ENCODE measurements around the gene SPATA25. TPM values are rescaled to one million over a fixed set of nuclear protein-coding genes. Genes with fewer than 3 reads are reported as not detected.

SPATA25 gene
- total and polyA plus RNA-seq, 4 donors = 0.77 to 3.8 (median 1.6) TPM

DNA sequence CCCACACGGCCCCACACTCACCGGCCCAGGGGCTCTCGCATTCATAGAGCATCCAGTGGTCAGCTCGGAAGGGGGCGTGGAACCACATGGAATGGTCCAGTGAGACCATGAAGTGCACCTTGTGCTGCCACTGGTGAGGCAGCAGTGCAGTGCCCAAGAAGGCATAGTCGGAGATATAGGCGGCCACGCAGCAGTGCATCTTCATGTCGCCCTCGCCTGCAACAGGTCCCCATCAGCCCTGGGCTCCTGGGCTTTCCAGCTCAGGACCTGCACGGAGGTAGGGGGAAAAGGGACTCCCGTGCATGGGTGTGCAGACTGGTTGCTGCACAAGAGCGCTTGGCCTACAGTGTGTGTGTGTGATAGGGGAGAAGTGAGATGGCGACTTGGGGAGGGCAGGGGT lies 43.9 kb downstream of the SPATA25 start:
- H3K4me3 ChIP-seq = no peak overlapping the region
- peaks cover 0 to 2% (median 0%) of the 10 kb centered on the region in 4 donors for H3K9me3 ChIP-seq (ENCODE audit: control insufficient read depth in 4 of 4, insufficient read depth in 3 of 4, low read length in 3 of 4)
- peaks cover 0 to 5% (median 0%) of the 10 kb centered on the region in 5 donors for H3K4me1 ChIP-seq (ENCODE audit: control insufficient read depth in 5 of 5, insufficient read depth in 5 of 5, low read length in 5 of 5)
- 94 to 96% methylated on average over 14 of the region's 14 CpGs for WGBS, 2 donors
- DNase-seq = no peak
- TF ChIP-seq, protein P1, sequence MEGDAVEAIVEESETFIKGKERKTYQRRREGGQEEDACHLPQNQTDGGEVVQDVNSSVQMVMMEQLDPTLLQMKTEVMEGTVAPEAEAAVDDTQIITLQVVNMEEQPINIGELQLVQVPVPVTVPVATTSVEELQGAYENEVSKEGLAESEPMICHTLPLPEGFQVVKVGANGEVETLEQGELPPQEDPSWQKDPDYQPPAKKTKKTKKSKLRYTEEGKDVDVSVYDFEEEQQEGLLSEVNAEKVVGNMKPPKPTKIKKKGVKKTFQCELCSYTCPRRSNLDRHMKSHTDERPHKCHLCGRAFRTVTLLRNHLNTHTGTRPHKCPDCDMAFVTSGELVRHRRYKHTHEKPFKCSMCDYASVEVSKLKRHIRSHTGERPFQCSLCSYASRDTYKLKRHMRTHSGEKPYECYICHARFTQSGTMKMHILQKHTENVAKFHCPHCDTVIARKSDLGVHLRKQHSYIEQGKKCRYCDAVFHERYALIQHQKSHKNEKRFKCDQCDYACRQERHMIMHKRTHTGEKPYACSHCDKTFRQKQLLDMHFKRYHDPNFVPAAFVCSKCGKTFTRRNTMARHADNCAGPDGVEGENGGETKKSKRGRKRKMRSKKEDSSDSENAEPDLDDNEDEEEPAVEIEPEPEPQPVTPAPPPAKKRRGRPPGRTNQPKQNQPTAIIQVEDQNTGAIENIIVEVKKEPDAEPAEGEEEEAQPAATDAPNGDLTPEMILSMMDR (IDR thresholded peaks at IDR 0.05; ENCODE audit: control extremely low read depth, extremely low read depth) = no peak
- H3K27ac ChIP-seq (ENCODE audit: low read depth in 1 of 2, low read length in 1 of 2) = no peak overlapping the region
- ATAC-seq (ENCODE audit: insufficient read depth, low FRiP score) = no peak
- H3K27me3 ChIP-seq (ENCODE audit: control insufficient read depth in 3 of 3, insufficient read depth in 3 of 3, low read length in 2 of 3) = no peaks in the 10 kb centered on the region
- H3K36me3 ChIP-seq (ENCODE audit: control insufficient read depth in 4 of 4, insufficient read depth in 4 of 4, low read length in 4 of 4) = peaks cover 26 to 50% (median 34%) of the 10 kb centered on the region in 4 donors
- H3K9ac ChIP-seq (ENCODE audit: insufficient read depth in 1 of 2, low read length in 2 of 2) = no peak overlapping the region

- H3K9me3 ChIP-seq (ENCODE audit: control insufficient read depth in 4 of 4, insufficient read depth in 3 of 4, low read length in 3 of 4) = no peaks in the 10 kb centered on the region
- no peaks in the 10 kb centered on the region for H3K27me3 ChIP-seq (ENCODE audit: control insufficient read depth in 3 of 3, insufficient read depth in 3 of 3, low read length in 2 of 3)
- H3K9ac ChIP-seq (ENCODE audit: insufficient read depth in 1 of 2, low read length in 2 of 2) = no peak overlapping the region
- TF ChIP-seq, protein P1 (IDR thresholded peaks at IDR 0.05; ENCODE audit: control extremely low read depth, extremely low read depth) = no peak
- WGBS, 2 donors = 22 to 36% methylated on average over 5 of the region's 5 CpGs
- ATAC-seq (ENCODE audit: insufficient read depth, low FRiP score) (no peak), DNase-seq (peak in 1 of 3 donors; percentile 48)
- no peak overlapping the region for H3K4me3 ChIP-seq
- H3K27ac ChIP-seq (ENCODE audit: low read depth in 1 of 2, low read length in 1 of 2) = peak overlapping the region in 1 of 2 donors; percentile 1
- peaks cover 0 to 5% (median 0%) of the 10 kb centered on the region in 5 donors for H3K4me1 ChIP-seq (ENCODE audit: control insufficient read depth in 5 of 5, insufficient read depth in 5 of 5, low read length in 5 of 5)
- H3K36me3 ChIP-seq (ENCODE audit: control insufficient read depth in 4 of 4, insufficient read depth in 4 of 4, low read length in 4 of 4) = peaks cover 21 to 47% (median 33%) of the 10 kb centered on the region in 4 donors
Observed at GRCh38 chr20:45842169-45842812, 45.1 kb downstream of the SPATA25 start.

- DNase-seq (no peak), ATAC-seq (ENCODE audit: insufficient read depth, low FRiP score) (no peak)
- peaks cover 0 to 8% (median 2%) of the 10 kb centered on the region in 5 donors for H3K4me1 ChIP-seq (ENCODE audit: control insufficient read depth in 5 of 5, insufficient read depth in 5 of 5, low read length in 5 of 5)
- no peak overlapping the region for H3K9ac ChIP-seq (ENCODE audit: insufficient read depth in 1 of 2, low read length in 2 of 2)
- TF ChIP-seq, protein P1 (IDR thresholded peaks at IDR 0.05; ENCODE audit: control extremely low read depth, extremely low read depth) = no peak
- WGBS, 2 donors = 95% methylated on average over 10 of the region's 10 CpGs
- H3K27me3 ChIP-seq (ENCODE audit: control insufficient read depth in 3 of 3, insufficient read depth in 3 of 3, low read length in 2 of 3) = no peaks in the 10 kb centered on the region
- H3K4me3 ChIP-seq = no peak overlapping the region
- H3K9me3 ChIP-seq (ENCODE audit: control insufficient read depth in 4 of 4, insufficient read depth in 3 of 4, low read length in 3 of 4) = no peaks in the 10 kb centered on the region
- peak overlapping the region in 1 of 2 donors; percentile 1 for H3K27ac ChIP-seq (ENCODE audit: low read depth in 1 of 2, low read length in 1 of 2)
- peaks cover 21 to 43% (median 30%) of the 10 kb centered on the region in 4 donors for H3K36me3 ChIP-seq (ENCODE audit: control insufficient read depth in 4 of 4, insufficient read depth in 4 of 4, low read length in 4 of 4)
Observed at GRCh38 chr20:45841407-45842129, 45.9 kb downstream of the SPATA25 start.
